RCC 7860 (cell line): ENCODE data around the gene TFE3.

Source experiments
- DNase-seq: peaks from one replicate; pipeline ENCODE4 v3.0.0-alpha.2; 2015; ENCODE audit warnings: low spot score
- FAIRE-seq: peaks from 2 replicates; lab custom pipeline; 2012; peaks lifted over from hg19 to GRCh38; lab: Jason Lieb, UNC

TFE3 gene

GRCh38 chrX:49061490-49061889 lies 18.3 kb upstream of the TFE3 start:
- FAIRE-seq (no peak), DNase-seq (no peak)

GRCh38 chrX:49060914-49061313 lies 17.8 kb upstream of the TFE3 start:
- DNase-seq, result no peak
- FAIRE-seq, result no peak

GRCh38 chrX:49059681-49060085 lies 16.5 kb upstream of the TFE3 start:
- FAIRE-seq (no peak), DNase-seq (no peak)

- FAIRE-seq (no peak), DNase-seq (no peak)
These were observed 16.0 kb upstream of the TFE3 start for GRCh38 chrX:49059201-49059600.

- FAIRE-seq (no peak), DNase-seq (no peak)
These were observed 15.6 kb upstream of the TFE3 start, which contains the start of gene CCDC120 for GRCh38 chrX:49058794-49059193. Gene CCDC120, plus strand, starts transcription at chrX:49058999. Its CDS starts 3,043 bp downstream, at chrX:49062042.

GRCh38 chrX:49054073-49054762 lies 11.1 kb upstream of the TFE3 start:
- DNase-seq, result no peak
- no peak for FAIRE-seq

- FAIRE-seq (no peak), DNase-seq (no peak)
These were observed 10.3 kb upstream of the TFE3 start for GRCh38 chrX:49053223-49054072.

GRCh38 chrX:49043987-49044281 lies 777 bp upstream of the TFE3 start:
- FAIRE-seq, result no peak
- no peak for DNase-seq

GRCh38 chrX:49042581-49043219 lies 457 bp downstream of the TFE3 start:
- FAIRE-seq (no peak), DNase-seq (no peak)

- peak; percentile 85 for FAIRE-seq
- DNase-seq, result peak; percentile 65
These were observed 1.2 kb downstream of the TFE3 start for GRCh38 chrX:49041744-49042580.

GRCh38 chrX:49040376-49040955 lies 2.7 kb downstream of the TFE3 start:
- DNase-seq (peak; percentile 7), FAIRE-seq (no peak)

GRCh38 chrX:49039598-49040375 lies 3.4 kb downstream of the TFE3 start:
- FAIRE-seq, result peak; percentile 92
- DNase-seq, result peak; percentile 84

- no peak for DNase-seq
- no peak for FAIRE-seq
These were observed 5.2 kb downstream of the TFE3 start for GRCh38 chrX:49037883-49038475.

- DNase-seq, result no peak
- FAIRE-seq, result no peak
These were observed 12.9 kb downstream of the TFE3 start for GRCh38 chrX:49030283-49030682.

GRCh38 chrX:49029876-49030275 lies 13.3 kb downstream of the TFE3 start:
- DNase-seq (no peak), FAIRE-seq (no peak)

GRCh38 chrX:49019599-49020249 lies 23.4 kb downstream of the TFE3 start:
- DNase-seq, result no peak
- no peak for FAIRE-seq

- DNase-seq (no peak), FAIRE-seq (no peak)
These were observed 24.1 kb downstream of the TFE3 start for GRCh38 chrX:49019050-49019449.

GRCh38 chrX:49003696-49004095 lies 39.5 kb downstream of the TFE3 start:
- DNase-seq, result no peak
- FAIRE-seq, result no peak
